Measurements from ENCODE around the gene ICAM1. TPM values are rescaled to one million over a fixed set of nuclear protein-coding genes. Genes with fewer than 3 reads are reported as not detected.

Gene ICAM1
- total and polyA plus RNA-seq, 2 of the 8 experiments (the other 6 are each of a cell fraction or from before 2014, with no cell fraction given): 4.0 to 9.4 TPM

DNA sequence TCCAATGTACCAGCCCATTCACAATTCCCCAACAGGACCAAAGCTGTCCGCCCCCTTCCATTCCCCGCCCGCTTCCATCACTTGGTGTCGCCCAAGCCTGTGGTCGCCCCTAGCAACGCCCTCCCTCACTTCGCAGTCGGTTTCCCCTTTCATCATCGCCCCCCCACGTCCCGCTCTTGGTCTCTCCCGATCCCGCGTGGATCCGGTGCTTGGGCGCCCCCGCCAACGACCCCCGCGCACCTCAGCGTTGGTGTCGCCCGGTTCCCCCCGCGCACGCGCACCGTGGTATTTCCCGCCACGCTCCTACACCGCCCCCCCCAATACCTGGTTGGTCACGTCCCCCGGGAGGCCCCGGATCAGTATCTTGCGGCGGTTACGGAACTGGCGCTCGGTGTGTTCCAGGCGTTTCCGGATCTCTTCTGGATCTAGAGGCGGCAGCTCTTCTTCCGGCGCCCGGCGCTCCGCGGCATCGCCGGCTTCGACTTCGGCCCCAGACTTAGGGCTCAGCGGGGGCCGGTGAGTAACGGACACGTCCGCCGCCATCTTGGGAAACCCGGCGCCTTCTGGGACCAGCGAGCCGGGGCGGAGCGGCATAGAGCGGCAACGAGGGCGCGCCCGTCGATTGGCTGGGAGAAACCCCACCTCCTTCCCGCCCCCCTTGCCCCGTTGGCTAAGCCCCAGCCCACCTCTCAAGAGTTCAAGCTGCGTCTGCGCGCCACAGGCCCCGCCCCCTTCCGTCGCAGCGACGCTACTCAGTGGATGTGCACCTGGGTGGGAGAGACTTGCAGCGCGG, 62.2 kb downstream of the ICAM1 start, which contains the start of gene RAVER1 (continued):
- TF ChIP-seq TAF1 (IDR thresholded peaks at IDR 0.05; ENCODE audit: low read depth, low read length) (peak; percentile 88), CHD1 (IDR thresholded peaks at IDR 0.05; ENCODE audit: low read depth, low read length) (0 out of 2 replicates have a peak, but pooled peaks have one; percentile 79), RXRA (IDR thresholded peaks at IDR 0.05; ENCODE audit: insufficient read depth, low read depth, low read length) (no peak), RBBP5 (IDR thresholded peaks at IDR 0.05; ENCODE audit: borderline replicate concordance, low read depth, low read length) (peak; percentile 83), BACH1 (IDR thresholded peaks at IDR 0.05; ENCODE audit: low read length) (peak; percentile 19; the same call in 1 of the 2 replicates), KDM5A (IDR thresholded peaks at IDR 0.05; ENCODE audit: low read length) (peak; percentile 77), KDM4A (IDR thresholded peaks at IDR 0.05; ENCODE audit: low read depth, low read length, severe bottlenecking) (peak; percentile 28), NRF1 (IDR thresholded peaks at IDR 0.05; ENCODE audit: low read depth, low read length) (peak; percentile 70), PHF8 (conservative IDR thresholded peaks at IDR 0.05; ENCODE audit: low read depth, low read length) (peak; percentile 96), ASH2L (IDR thresholded peaks at IDR 0.05; ENCODE audit: low read length) (peak; percentile 92), JUND (IDR thresholded peaks at IDR 0.05; ENCODE audit: low read length) (peak; percentile 66), EP300 (IDR thresholded peaks at IDR 0.05; ENCODE audit: borderline replicate concordance in 1 of 2, low read depth in 2 of 2, low read length in 2 of 2) (peak in 1 of 2 experiments; percentile 90; a peak in 2 of 3 replicates), NANOG (IDR thresholded peaks at IDR 0.05; ENCODE audit: insufficient read depth, low read depth, low read length, poor library complexity, severe bottlenecking) (no peak), CREB1 (IDR thresholded peaks at IDR 0.05) (no peak; the same call in 1 of the 2 replicates), TBP (IDR thresholded peaks at IDR 0.05; ENCODE audit: low read depth, low read length) (peak; percentile 72; the same call in 1 of the 2 replicates)
- TF ChIP-seq, protein P1, sequence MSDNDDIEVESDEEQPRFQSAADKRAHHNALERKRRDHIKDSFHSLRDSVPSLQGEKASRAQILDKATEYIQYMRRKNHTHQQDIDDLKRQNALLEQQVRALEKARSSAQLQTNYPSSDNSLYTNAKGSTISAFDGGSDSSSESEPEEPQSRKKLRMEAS (IDR thresholded peaks at IDR 0.05): peak; percentile 60; the same call in 1 of the 2 replicates

Data from H1 (cell line).